K562 (cell line): Measurements from ENCODE around the gene PMEPA1. TPM values are rescaled to one million over a fixed set of nuclear protein-coding genes. Genes with fewer than 3 reads are reported as not detected.

Experiments used
- ATAC-seq: fragments of 200-7000 bp; cut with Tn5 transposase; 3 replicates; pipeline ENCODE4 v1.9.1; 2020; ENCODE audit warnings: moderate library complexity
- BruUV-seq: library from RNA; stranded (reverse); fragments of 400-500 nt; replicated peaks from 2 replicates; lab custom pipeline; 2021; lab: Mats Ljungman, UMichigan
- CTCF ChIA-PET: fragments of 300-600 bp; formaldehyde crosslinking; extraction: SDS; loops from one replicate; lab custom pipeline; 2021; ENCODE audit warnings: low intra/inter-chr PET ratio; lab: Yijun Ruan, JAX
- POLR2A ChIA-PET: fragments of 300-600, 350-650 bp; sonication (Branson Sonifier 250); formaldehyde crosslinking; extraction: SDS; loops from one replicate; lab custom pipeline; 2021; ENCODE audit warnings: antibody characterized with exemption, inconsistent platforms; lab: Yijun Ruan, JAX
- DNase-seq, 4 experiments: peaks; one replicate each; pipeline versions ENCODE4 v3.0.0 to v3.0.0-alpha.2; 2011 to 2018; ENCODE audit warnings: low spot score in 3 of 4, mixed read lengths in 3 of 4; ENCODE audit errors: extremely low read depth in 1 of 4
- FAIRE-seq: peaks from 2 replicates; lab custom pipeline; 2011; peaks lifted over from hg19 to GRCh38; lab: Jason Lieb, UNC
- H2AFZ ChIP-seq: 2 replicates; pipeline ENCODE4 v1.6.0; 2011; ENCODE audit warnings: low read depth, low read length, control low read depth, inconsistent platforms
- H3K27ac ChIP-seq: fragments of 200-600 bp; 3 replicates; pipeline ENCODE4 v1.8.0; 2011; ENCODE audit warnings: low read depth, mild to moderate bottlenecking, control low read depth, inconsistent platforms, low read length, moderate library complexity, mixed read lengths; ENCODE audit errors: extremely low read depth
- H3K27me3 ChIP-seq, 2 experiments: fragments of 300-600 bp in 1 of 2; 2 replicates in 1 of 2; 3 replicates in 1 of 2; pipeline versions ENCODE4 v1.6.0 to v1.8.0; 2011; ENCODE audit warnings: inconsistent platforms in 2 of 2, low read length in 2 of 2, mild to moderate bottlenecking in 1 of 2, mixed read lengths in 1 of 2, moderate library complexity in 1 of 2; ENCODE audit not compliant: control insufficient read depth in 2 of 2, insufficient read depth in 2 of 2
- H3K36me3 ChIP-seq: fragments of 300-600 bp; 3 replicates; pipeline ENCODE4 v1.8.0; 2011; ENCODE audit warnings: mild to moderate bottlenecking, low read length, inconsistent platforms; ENCODE audit not compliant: control insufficient read depth, insufficient read depth
- H3K4me1 ChIP-seq, 2 experiments: fragments of 200-600 bp in 1 of 2; replicated peaks in 1 of 2; 2 replicates in 1 of 2; 3 replicates in 1 of 2; pipeline versions ENCODE4 v1.5.1 to v1.8.0; 2011; ENCODE audit warnings: inconsistent platforms in 2 of 2, low read length in 2 of 2, mild to moderate bottlenecking in 1 of 2, mixed read lengths in 1 of 2, moderate library complexity in 1 of 2; ENCODE audit not compliant: control insufficient read depth in 2 of 2, insufficient read depth in 2 of 2
- H3K4me2 ChIP-seq: 2 replicates; pipeline ENCODE4 v1.6.1; 2011; ENCODE audit warnings: low read length, control low read depth, inconsistent platforms, mixed read lengths; ENCODE audit not compliant: insufficient read depth
- H3K4me3 ChIP-seq: fragments of 200-600 bp; sonication (generic), shearing (Covaris generic); 2 replicates; pipeline ENCODE4 v1.5.1; 2016; ENCODE audit warnings: control low read depth, inconsistent platforms
- H3K79me2 ChIP-seq: fragments of 200-600 bp; 3 replicates; pipeline ENCODE4 v1.8.0; 2011; ENCODE audit warnings: low read length, inconsistent platforms; ENCODE audit not compliant: control insufficient read depth, insufficient read depth
- H3K9ac ChIP-seq, 2 experiments: 2 replicates each; pipeline versions ENCODE4 v1.6.0 to v1.6.1; 2011; ENCODE audit warnings: low read depth in 2 of 2, low read length in 2 of 2, control low read depth in 1 of 2, inconsistent platforms in 1 of 2, mild to moderate bottlenecking in 1 of 2, mixed read lengths in 1 of 2; ENCODE audit not compliant: insufficient read depth in 1 of 2
- H3K9me1 ChIP-seq: one replicate; pipeline ENCODE4 v1.6.0; 2011; ENCODE audit warnings: inconsistent platforms, mild to moderate bottlenecking, low read length, moderate library complexity; ENCODE audit not compliant: control insufficient read depth, insufficient read depth
- H3K9me3 ChIP-seq: replicated peaks from 2 replicates; pipeline ENCODE4 v1.5.1; 2011; ENCODE audit warnings: low read depth, low read length, inconsistent platforms; ENCODE audit not compliant: control insufficient read depth, insufficient read depth
- H4K20me1 ChIP-seq: replicated peaks from 2 replicates; pipeline ENCODE4 v1.6.1; 2011; ENCODE audit warnings: low read length, inconsistent platforms, mixed read lengths; ENCODE audit not compliant: control insufficient read depth, insufficient read depth
- BRD9 ChIP-seq: fragments of 450-650 bp; IDR thresholded peaks from 2 replicates; pipeline ENCODE4 v1.6.1; 2018; ENCODE audit warnings: low read depth; ENCODE audit not compliant: partially characterized antibody
- CBFA2T3 ChIP-seq: fragments of 450-650 bp; IDR thresholded peaks from 2 replicates; pipeline ENCODE4 v1.6.1; 2017
- CBX5 ChIP-seq: IDR thresholded peaks from 2 replicates; pipeline ENCODE4 v1.6.1; 2014; ENCODE audit warnings: low read depth, borderline replicate concordance
- FUS ChIP-seq: fragments of 200-400 bp; formaldehyde crosslinking; optimal IDR thresholded peaks from 2 replicates; pipeline ENCODE3; 2017; ENCODE audit warnings: low read depth, low read length
- SAP30 ChIP-seq: fragments of 200-600 bp; sonication (generic); IDR thresholded peaks from 2 replicates; pipeline ENCODE4 v1.6.1; 2012; ENCODE audit warnings: borderline replicate concordance, low read depth, mild to moderate bottlenecking, moderate library complexity, low read length, control low read depth, inconsistent platforms; ENCODE audit not compliant: insufficient read depth, poor library complexity, severe bottlenecking
- THRA ChIP-seq: fragments of 450-650 bp; IDR thresholded peaks from 2 replicates; pipeline ENCODE4 v1.6.1; 2017; ENCODE audit warnings: mild to moderate bottlenecking, moderate library complexity
- ZNF449 ChIP-seq: fragments of 250-450 bp; sonication (Bioruptor Pico); IDR thresholded peaks from 2 replicates; pipeline ENCODE4 v1.8.0; 2022; ENCODE audit warnings: moderate library complexity, mild to moderate bottlenecking, inconsistent platforms
- ZNF830 ChIP-seq: fragments of 250-450 bp; sonication (Bioruptor Pico); IDR thresholded peaks from 2 replicates; pipeline ENCODE4 v1.5.0; 2021; ENCODE audit warnings: mild to moderate bottlenecking
- WGBS: fragments of 100-300 bp; shearing (Covaris generic); methylation state at CpG from one replicate; pipeline ENCODE4 v1.1.6; 2016; ENCODE audit warnings: low coverage, mixed read lengths; ENCODE audit not compliant: insufficient coverage; ENCODE audit errors: missing lambda C conversion rate; 5-methylcytosine and 5-hydroxymethylcytosine counted together
- in situ Hi-C: fragments of 300-500 bp; cut with MboI; formaldehyde crosslinking; loops from 4 replicates; pipeline ENCODE4 v1.15.0; 2018; ENCODE audit warnings: inconsistent platforms, mixed read lengths
- intact Hi-C: fragments of 100-400 bp; cut with micrococcal nuclease; formaldehyde crosslinking; loops from 2 replicates; pipeline ENCODE4 v1.14.2; 2022
- polyA plus RNA-seq, 8 experiments: library from polyadenylated mRNA; depleted of rRNA in 4 of 8; stranded (reverse) in 5 of 8; unstranded in 3 of 8; fragments of >200 nt; fragmentation: Nextera tagmentation in 2 of 8; fragmentation: Illumina TruSeq in 1 of 8; extraction: Ambion mirVana in 2 of 8; extraction: Trizol in 1 of 8; gene quantifications; 2 replicates each; pipeline versions ENCODE4 v1.2.1 to v1.2.3, GENCODE V29; 2011 to 2014; ENCODE audit warnings: inconsistent platforms in 1 of 8, missing spikeins in 1 of 8
- total RNA-seq, 7 experiments: library from RNA; depleted of rRNA in 6 of 7; stranded (reverse); fragments of >200 nt in 6 of 7; fragmentation: Illumina TruSeq in 2 of 7; extraction: Trizol in 2 of 7; gene quantifications; 2 replicates each; pipeline versions ENCODE4 v1.2.1 to v1.2.3, GENCODE V29; 2011 to 2021; ENCODE audit warnings: low replicate concordance in 1 of 7
- TF ChIP-seq, protein P1 (sequence below): fragments of 450-650 bp; conservative IDR thresholded peaks from 2 replicates; pipeline ENCODE4 v1.6.1; 2016; ENCODE audit warnings: missing genetic modification characterization, low read depth, mild to moderate bottlenecking, missing compliant biosample characterization, moderate library complexity
- TF ChIP-seq, protein P2 (sequence below), 2 experiments: fragments of 450-650 bp in 1 of 2; sonication (generic) in 1 of 2; formaldehyde crosslinking in 1 of 2; IDR thresholded peaks in 1 of 2; conservative IDR thresholded peaks in 1 of 2; 2 replicates each; pipeline versions ENCODE4 v1.6.1 to v1.8.1; 2016 to 2023; ENCODE audit warnings: mild to moderate bottlenecking in 2 of 2, moderate library complexity in 2 of 2, inconsistent platforms in 1 of 2, missing genetic modification reagents in 1 of 2

The PMEPA1 gene
- total and polyA plus RNA-seq, 9 of the 15 experiments (the other 6 are each of a cell fraction or from before 2014, with no cell fraction given) = 0.16 TPM; not detected in 8

GRCh38 chr20:57737349-57737748, 27.5 kb upstream of the PMEPA1 start:
- Histone ChIP-seq H3K79me2 (no peaks in the 10 kb centered on the region), H3K9me3 (no peaks in the 10 kb centered on the region), H3K4me3 (no peak overlapping the region), H4K20me1 (no peaks in the 10 kb centered on the region), H2AFZ (no peak overlapping the region), H3K9me1 (no peaks in the 10 kb centered on the region), H3K27me3 (peaks cover 0 to 24% of the 10 kb centered on the region in 2 experiments; a peak in 3 of 5 replicates), H3K9ac (no peak overlapping the region), H3K4me2 (no peak overlapping the region), H3K36me3 (no peaks in the 10 kb centered on the region), H3K27ac (no peak overlapping the region), H3K4me1 (no peaks in the 10 kb centered on the region; a peak in 1 of 5 replicates)
- BruUV-seq = no TSS peak
- TF ChIP-seq SAP30 (no peak), ZNF449 (no peak), CBX5 (no peak), FUS (no peak), CBFA2T3 (no peak), ZNF830 (CRISPR knock-in tag) (no peak), THRA (no peak), BRD9 (no peak)
- TF ChIP-seq, protein P1, sequence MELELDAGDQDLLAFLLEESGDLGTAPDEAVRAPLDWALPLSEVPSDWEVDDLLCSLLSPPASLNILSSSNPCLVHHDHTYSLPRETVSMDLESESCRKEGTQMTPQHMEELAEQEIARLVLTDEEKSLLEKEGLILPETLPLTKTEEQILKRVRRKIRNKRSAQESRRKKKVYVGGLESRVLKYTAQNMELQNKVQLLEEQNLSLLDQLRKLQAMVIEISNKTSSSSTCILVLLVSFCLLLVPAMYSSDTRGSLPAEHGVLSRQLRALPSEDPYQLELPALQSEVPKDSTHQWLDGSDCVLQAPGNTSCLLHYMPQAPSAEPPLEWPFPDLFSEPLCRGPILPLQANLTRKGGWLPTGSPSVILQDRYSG = no peak
- TF ChIP-seq, protein P2, sequence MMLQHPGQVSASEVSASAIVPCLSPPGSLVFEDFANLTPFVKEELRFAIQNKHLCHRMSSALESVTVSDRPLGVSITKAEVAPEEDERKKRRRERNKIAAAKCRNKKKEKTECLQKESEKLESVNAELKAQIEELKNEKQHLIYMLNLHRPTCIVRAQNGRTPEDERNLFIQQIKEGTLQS (IDR thresholded peaks at IDR 0.05) = no peak
- TF ChIP-seq, protein P2 (CRISPR knock-in tag; conservative IDR thresholded peaks at IDR 0.05) = no peak
- POLR2A ChIA-PET = no interaction called here
- in situ Hi-C loops (no loop called here), intact Hi-C loops (no loop called here)
- DNase-seq (no peak), ATAC-seq (no peak), FAIRE-seq (no peak)
- 0% methylated on average over 4 of the region's 4 CpGs for WGBS
- CTCF ChIA-PET = no interaction called here
